Right renal pelvis (tissue), 4 donors: ENCODE results near the gene LRTM1. TPM values are rescaled to one million over a fixed set of nuclear protein-coding genes. Genes with fewer than 3 reads are reported as not detected.

Source experiments
- DNase-seq, 4 donors: peaks; one replicate each; pipeline ENCODE4 v3.0.0-alpha.2; 2013; ENCODE audit warnings: low read depth in 4 of 4, low spot score in 3 of 4, missing footprints in 1 of 4
- polyA plus RNA-seq, 4 donors: library from polyadenylated mRNA; unstranded; fragments of 120-200 nt; gene quantifications; one replicate each; pipeline ENCODE4 v1.2.1, GENCODE V29; 2013; ENCODE audit not compliant: insufficient read length in 4 of 4

Gene LRTM1
- not detected for polyA plus RNA-seq

DNA sequence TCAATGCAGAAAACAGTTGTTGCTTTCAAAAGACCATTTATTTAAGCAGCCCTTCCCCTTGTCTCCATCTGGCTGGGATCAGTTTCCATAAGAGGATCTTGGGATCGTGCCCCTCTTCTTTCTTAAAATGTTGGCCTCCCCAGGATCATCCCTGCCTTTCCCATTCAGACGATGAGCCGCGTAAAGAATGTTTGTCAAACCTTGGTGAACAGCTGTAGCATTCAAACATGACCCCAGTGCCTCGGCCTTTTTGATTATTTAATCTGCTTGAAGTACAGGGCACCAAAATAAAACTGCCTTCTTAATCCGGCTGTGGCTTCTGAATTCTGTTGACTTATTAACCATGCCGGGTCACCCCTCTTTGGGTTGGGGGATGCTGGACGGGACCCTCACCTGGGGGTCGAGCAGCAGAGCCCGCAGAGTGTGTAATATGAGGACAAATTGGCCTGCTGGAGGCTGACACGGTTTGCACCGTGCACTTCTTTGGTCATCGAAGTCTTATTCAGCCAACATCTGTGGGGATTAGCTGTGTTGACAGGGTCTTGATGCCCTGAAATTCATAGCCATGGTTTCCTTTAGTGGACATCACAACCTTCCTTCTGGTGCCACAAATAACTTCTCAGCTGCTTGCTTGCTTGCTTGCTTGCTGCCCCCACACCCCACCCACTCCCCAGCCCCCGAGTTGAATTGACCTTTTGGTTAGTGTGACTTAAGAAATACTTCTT, at the start of gene LRTM1:
TSS of gene LRTM1 (minus strand) at position 14 of the 725 bp plus-strand sequence. CDS start 148 bp downstream, outside the sequence.
- no peak for DNase-seq

DNA sequence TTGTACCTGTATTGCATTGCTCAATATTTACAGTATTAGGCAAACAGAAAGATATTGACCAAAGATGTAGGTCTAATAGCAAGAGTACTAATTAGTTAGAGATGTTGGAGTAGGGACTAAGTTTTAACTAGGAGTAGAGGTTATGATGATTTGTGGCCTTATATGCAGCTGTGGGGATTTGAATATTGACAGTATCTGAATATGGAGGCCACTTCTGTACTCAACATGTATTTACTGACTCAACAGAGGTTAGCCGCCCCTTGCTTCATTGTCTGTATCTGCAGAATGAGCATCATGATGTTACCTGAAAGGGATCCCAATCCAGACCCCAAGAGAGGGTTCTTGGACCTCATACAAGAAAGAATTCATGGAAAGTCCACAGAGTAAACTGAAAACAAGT, 49.6 kb upstream of the LRTM1 start:
- DNase-seq = no peak

DNA sequence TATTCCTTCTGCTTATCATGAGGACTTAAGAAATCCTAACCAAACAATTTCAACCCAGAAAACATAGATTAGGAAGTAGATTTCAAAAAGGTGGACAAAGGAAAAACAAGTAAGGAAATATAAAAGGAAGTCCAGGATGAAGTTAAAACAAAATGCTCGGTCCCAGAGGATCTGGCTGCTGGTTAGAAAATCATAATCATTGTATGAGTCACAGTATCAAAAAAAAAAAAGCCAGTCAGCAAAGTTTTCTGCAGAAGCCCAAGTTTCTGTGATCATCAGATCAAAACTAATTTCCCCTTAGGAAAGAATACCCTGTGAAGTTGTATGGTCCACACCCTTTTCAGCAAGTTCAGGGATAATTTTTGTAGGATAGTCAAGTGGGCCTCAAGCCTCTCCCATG, 43.0 kb upstream of the LRTM1 start:
- no peak for DNase-seq

GRCh38 chr3:54969652-54970051, 41.8 kb upstream of the LRTM1 start:
- no peak for DNase-seq

GRCh38 chr3:54968546-54969172, 40.8 kb upstream of the LRTM1 start:
- no peak for DNase-seq

DNA sequence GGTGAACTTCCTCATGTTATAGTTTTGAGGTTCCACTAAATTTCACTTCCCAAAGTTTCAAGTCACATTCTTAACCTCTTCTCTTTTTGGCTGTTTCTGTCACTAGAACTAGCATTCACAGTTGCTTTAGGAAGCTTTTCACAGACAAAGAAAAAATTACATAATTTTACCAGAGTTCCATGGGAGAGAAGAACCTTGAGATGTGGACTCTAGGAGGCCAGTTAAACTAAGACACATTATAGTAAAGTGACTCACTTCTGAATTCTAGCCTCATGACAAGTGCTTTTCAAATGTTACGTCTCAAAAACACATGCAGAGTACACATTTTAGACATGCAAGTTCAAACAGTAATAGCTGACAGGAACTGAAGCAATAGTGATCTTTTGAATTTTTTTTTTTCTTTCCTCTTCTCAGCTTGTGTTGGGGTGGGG, 39.9 kb upstream of the LRTM1 start:
- DNase-seq = no peak

DNA sequence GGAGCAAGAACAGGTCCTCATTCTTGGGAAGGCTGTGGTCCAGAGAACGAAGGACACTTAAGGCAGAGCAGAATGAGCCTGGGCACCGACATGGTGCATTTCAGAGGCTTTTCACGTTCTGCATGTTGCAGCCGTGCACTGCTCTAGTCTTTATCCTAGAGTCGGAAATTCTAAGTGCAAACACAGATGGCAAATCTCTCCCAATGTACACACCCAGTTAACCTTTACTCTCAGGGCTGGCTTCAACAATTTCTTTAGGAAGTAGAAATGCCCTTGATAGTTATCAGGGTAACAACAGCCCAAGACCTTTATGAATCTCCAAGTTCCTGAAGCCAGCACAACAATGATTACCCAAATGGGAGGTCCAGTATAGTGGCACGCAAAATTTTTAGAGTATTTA, 39.1 kb upstream of the LRTM1 start:
- DNase-seq = no peak

DNA sequence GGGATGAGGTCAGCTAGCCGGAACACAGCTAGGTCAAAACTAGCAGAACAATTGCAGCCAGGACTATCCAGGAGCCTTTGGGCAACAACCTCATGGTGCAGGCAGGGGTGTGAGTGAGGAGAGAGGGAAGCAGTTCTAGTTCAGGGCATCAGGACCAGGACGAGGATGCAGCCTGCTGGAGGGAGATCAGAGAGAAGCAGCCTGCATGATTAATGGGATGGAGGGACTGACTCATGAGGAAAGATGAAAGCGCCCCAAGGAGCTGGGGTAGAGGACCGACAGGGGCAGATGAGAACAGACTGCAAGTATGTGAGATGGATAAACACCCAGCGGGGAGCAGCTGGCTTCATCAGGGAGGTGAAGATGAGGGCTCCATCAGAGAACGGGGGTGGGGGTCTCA, 37.9 kb upstream of the LRTM1 start:
- DNase-seq = no peak

DNA sequence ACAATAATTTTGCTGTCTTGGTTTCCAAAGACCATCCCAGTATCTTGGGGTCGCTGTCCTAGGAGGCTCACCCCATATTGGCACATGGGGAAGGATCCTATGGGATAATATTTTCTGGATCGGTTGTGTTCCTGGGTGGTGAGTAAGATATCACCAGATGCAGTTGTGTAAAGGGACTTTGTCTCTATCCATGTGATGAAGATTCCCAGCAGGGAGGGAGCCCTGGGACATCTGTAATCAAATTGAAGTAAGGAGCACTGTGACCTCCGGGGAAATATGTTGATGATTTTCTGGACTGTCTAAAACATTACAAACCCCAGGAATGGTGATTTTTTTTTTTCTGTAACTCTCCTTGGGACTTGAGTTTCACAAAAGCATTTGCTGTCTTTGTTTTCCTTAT, 36.2 kb upstream of the LRTM1 start:
- no peak for DNase-seq

DNA sequence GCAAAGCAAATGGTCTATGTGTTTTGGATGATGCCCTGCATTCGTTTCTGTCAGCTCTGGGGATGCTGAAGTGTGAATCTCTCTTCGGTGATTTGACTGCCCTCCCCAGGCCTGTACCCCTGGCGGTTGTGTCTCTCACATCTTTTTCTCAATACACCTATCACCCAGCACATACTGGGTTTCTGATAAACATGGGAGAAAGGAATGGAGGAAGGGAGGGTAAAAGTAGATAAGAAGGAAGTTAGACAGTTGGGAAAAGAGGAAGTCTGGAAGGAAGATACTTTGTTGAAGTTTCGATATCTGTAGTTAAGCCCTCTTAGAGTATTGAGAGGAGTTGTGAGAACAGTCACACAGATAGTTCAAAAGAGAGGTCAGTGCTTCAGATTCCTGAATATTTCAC, 35.8 kb upstream of the LRTM1 start:
- no peak for DNase-seq

DNA sequence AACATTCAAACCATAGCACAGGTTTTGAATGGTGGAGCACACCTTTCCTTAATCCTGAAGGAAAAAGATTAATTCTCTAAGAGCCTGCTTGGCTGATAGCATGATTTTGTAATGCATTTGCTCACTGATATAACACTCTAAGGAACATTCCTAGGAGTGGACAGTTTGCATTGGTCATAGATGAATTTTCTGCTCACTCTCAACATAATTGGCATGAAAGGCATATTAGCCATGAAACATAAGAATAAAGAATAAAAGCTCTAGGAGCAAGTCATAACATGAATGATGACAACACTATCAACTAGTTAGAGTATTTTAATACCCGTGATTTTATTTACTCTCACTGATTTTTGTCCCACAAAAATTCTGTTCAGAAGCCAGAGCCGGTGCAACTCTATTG, 34.3 kb upstream of the LRTM1 start:
- no peak for DNase-seq

GRCh38 chr3:54960701-54961100, 32.8 kb upstream of the LRTM1 start:
- DNase-seq = no peak

GRCh38 chr3:54960082-54960481, 32.2 kb upstream of the LRTM1 start:
- no peak for DNase-seq

- no peak for DNase-seq
Measured at GRCh38 chr3:54957711-54958110, 29.9 kb upstream of the LRTM1 start.

- DNase-seq = no peak
Measured at GRCh38 chr3:54955941-54956340, 28.1 kb upstream of the LRTM1 start.

GRCh38 chr3:54955496-54955895, 27.6 kb upstream of the LRTM1 start:
- DNase-seq = no peak

DNA sequence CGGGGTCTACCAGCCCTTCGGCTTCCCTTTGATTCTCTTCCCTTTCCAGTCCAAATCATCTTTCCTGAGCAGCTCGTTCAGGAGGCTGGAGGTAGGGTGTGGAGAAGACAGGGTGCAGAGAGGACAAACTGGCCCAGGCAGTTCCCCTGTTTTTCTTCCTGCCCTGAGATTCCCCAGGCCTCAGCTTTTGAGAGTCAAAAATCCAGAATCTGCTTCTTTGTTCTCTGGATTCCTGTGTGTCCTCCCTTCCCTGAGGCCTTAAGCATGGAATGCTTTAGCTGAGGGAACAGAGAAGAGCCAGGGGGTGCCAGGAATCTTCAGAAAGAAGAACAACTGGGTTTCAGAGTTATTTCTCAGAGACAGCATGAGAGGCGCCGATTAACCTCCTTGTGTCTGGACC, 26.7 kb upstream of the LRTM1 start:
- DNase-seq = no peak

DNA sequence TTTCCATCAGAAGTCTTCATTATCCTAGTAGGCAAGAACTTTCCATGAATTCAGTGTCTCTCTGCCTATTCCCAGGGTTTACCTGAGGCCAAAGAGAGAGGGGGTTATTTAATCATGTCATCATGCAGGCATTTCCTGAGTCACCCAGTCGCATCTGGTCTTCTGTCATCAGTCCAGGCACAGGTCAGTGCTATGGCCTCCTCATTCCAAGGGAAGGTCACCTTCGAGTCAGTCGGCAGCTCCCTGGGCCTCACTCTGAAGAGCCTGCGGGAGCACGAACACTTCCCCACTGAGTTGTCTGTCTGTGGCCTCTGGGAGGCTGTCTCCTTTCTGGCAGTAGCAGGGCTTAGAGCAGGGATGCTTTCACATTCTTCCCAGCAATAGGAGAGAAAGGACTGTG, 26.2 kb upstream of the LRTM1 start:
- no peak for DNase-seq

- peak in 3 of 4 donors; percentile 23 to 36 (median 35) for DNase-seq
Measured at GRCh38 chr3:54951405-54951804, 23.5 kb upstream of the LRTM1 start.

GRCh38 chr3:54950391-54951003, 22.6 kb upstream of the LRTM1 start:
- no peak for DNase-seq

DNA sequence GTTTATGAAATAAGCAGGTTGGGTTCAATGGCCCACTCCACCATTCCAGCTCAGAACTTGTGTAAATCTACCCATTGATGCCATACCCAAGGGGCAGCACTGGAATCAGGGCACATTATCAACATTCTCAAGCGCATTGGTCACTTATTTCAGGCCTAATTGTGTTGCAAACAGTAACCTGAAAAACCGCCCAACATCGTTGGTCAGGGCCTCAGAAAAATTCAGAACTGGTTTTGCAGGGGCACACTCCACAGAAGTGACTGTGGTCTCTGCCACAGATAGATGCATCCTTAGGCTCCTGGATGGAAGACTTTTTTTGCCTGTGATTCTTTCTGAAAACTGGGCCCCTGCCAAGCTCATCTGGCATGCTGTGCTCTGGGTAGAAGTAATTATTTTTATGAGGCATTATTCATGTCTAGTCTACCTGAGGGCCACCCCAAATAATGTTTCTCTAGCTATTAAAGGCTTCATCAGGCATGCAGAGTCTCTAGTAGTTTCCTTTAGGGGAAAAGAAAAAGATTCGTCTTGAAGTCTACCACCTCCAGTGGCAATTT, 21.7 kb upstream of the LRTM1 start:
- no peak for DNase-seq
